GM21367 (cell line): ENCODE results near the gene MRPL14.

Source experiments
- ATAC-seq: cut with Tn5 transposase; IDR thresholded peaks from one replicate; pipeline ENCODE4 v1.9.1; 2021; ENCODE audit not compliant: unreplicated experiment

The MRPL14 gene

GRCh38 chr6:44067173-44068139, 59.8 kb downstream of the MRPL14 start:
- no peak for ATAC-seq

GRCh38 chr6:44066394-44067172, 60.7 kb downstream of the MRPL14 start:
- no peak for ATAC-seq

DNA sequence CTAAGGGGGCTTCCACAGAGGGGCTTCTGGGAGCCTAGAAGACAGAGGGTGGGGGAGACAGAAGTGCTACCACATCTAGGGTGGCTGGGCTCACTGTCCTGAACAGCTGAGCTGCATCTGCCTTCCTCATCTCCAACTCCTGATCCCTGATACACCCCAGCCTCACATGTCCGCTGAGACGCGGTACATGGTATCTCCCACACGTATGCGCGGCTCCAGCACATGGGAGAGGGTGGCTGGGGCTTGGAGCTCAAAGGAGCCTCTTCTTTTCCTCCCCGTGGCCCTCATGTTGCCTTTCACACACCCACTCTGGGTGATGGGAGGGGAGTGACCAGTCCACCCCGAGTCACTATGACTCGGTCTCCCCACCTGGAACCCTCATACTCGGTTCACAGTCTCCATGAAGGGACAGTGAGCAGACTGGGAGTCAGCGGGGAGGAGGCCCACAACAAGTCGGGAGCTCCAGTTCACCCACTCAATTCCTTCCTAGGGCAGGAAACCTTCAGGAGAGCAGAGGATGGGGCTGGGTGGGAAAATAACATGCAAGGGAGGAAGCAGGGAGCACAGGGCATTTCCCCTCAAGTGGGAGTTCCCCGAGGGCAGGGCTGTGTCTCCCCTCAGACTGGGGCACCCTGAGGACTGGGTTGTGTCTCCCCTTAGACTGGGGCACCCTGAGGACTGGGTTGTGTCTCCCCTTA, 61.7 kb downstream of the MRPL14 start:
- no peak for ATAC-seq

DNA sequence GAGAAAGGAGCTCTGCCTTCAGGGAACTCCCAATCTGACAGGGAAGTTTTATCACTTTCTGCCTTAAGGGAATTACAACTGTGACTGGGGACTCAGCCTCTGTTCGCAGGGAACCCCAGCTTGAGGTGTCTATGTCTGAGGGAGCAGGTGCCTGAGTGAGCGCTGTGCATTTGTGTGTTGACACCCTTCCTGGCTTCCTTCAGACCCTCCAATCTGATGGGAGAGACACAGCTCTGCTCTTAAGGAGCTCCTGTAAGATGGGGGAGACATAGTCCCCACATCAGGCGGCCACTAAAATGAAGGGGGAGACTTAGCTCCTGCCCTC, 62.3 kb downstream of the MRPL14 start:
- ATAC-seq = no peak

DNA sequence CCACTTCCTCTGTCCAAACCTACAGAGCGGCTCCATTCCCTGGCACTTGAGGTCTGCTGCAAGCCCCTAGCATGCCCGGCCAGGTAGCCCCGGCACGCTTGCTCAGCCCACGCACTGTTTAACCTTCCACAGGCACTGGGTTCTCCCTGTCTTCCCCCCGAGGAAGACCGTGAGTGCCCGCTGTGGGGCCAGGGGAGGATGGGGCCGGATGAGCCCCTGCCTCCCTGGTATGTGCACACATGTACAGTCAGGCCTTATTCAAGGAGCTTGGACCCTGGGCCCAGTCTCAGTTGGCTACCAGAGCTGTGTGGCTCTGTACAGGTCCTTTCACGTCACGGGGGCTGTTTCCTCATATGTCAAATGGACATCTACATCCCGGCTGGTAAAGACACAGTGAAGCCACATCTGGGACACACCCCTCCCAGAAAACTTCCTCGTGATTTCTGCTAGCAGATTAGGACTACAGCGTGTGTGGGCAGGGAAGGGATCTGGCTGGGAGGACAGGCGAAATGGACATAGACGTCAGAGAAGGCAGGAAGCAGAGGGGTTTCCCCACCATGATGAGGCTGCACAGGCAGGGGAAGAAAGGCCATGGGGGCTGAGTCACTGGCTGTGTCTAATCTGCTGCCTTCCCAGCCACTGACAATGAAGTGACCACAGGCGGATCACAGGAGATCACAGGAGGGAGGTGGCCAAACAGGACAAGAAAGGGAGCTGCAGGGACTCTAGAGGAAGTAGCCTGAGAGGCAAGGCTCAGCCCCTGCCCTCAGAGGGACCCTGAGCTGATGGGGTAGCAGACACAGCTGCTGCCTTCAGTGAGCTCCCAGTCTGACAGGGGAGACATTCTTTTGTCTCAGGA, 62.9 kb downstream of the MRPL14 start:
- ATAC-seq = no peak

DNA sequence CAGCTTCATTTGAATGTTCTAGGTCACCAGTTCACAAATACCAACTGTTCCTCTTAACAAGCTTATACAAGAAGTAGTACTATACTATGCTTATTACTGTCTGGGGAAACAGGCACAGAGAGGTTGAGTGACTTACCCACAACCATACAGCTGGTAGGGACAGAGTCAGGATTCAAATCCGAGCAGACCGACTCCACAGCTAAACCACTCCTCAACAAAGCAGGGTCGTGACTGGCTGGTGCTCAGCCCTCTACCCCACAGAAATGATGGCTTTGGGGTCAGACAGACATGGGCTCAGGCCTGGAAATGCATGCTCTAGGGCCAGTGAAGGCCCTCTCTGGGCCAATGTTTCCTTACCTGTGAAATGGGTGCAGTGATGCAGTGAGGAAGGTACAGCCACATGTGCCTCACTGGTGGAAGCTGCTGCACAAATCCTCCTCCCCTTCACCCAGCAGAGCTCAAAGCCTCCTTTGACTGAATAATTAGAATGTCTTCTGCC, 63.6 kb downstream of the MRPL14 start:
- ATAC-seq = no peak
